HS-27A (cell line): Measurements from ENCODE around the gene CYB5R3.

Source experiments
- DNase-seq: peaks from one replicate; pipeline ENCODE4 v3.0.0-alpha.2; 2012; ENCODE audit warnings: low read depth, missing footprints

CYB5R3 gene

GRCh38 chr22:42649246-42650099 is at the start of gene CYB5R3:
Gene CYB5R3 (minus strand): TSS chr22:42649392. CDS start chr22:42649315, 77 bp downstream.
- DNase-seq: no peak

- peak; percentile 59 for DNase-seq
Observed at GRCh38 chr22:42697542-42698013, 48.4 kb upstream of the CYB5R3 start.

- DNase-seq: no peak
Observed at GRCh38 chr22:42696331-42696967, 47.3 kb upstream of the CYB5R3 start.

GRCh38 chr22:42695294-42695693 is 46.1 kb upstream of the CYB5R3 start:
- no peak for DNase-seq

- no peak for DNase-seq
Observed at GRCh38 chr22:42693763-42694683, 44.8 kb upstream of the CYB5R3 start.

GRCh38 chr22:42693055-42693762 is 44.0 kb upstream of the CYB5R3 start:
- DNase-seq: no peak

- no peak for DNase-seq
Observed at GRCh38 chr22:42692239-42693054, 43.3 kb upstream of the CYB5R3 start.

GRCh38 chr22:42691440-42691839 is 42.2 kb upstream of the CYB5R3 start:
- no peak for DNase-seq

GRCh38 chr22:42688241-42689211 is 39.3 kb upstream of the CYB5R3 start:
- DNase-seq: no peak

- no peak for DNase-seq
Observed at GRCh38 chr22:42686756-42687491, 37.7 kb upstream of the CYB5R3 start.

- DNase-seq: no peak
Observed at GRCh38 chr22:42685941-42686653, 36.9 kb upstream of the CYB5R3 start.

- DNase-seq: no peak
Observed at GRCh38 chr22:42684462-42685195, 35.4 kb upstream of the CYB5R3 start.

GRCh38 chr22:42683578-42684283 is 34.5 kb upstream of the CYB5R3 start:
- DNase-seq: no peak

GRCh38 chr22:42682113-42682851 is 33.1 kb upstream of the CYB5R3 start:
- no peak for DNase-seq

GRCh38 chr22:42680648-42681047 is 31.5 kb upstream of the CYB5R3 start:
- peak; percentile 89 for DNase-seq

- DNase-seq: no peak
Observed at GRCh38 chr22:42679691-42680090, 30.5 kb upstream of the CYB5R3 start.
